Measurements from ENCODE around the gene AGXT2. TPM values are rescaled to one million over a fixed set of nuclear protein-coding genes. Genes with fewer than 3 reads are reported as not detected.
"Not testable (repeated sequence)": the region's sequence is repeated elsewhere in the genome, so short reads cannot be mapped to it uniquely, and the experiment has no call there.

Gene AGXT2
- total RNA-seq, 2 donors from 2014 or later = not detected

- Mint-ChIP-seq H3K9me3 (no peaks in the 10 kb centered on the region), H3K27me3 (peaks cover 35% of the 10 kb centered on the region)
These were observed 8.9 kb downstream of the AGXT2 start for GRCh38 chr5:35038891-35039290.

GRCh38 chr5:35036536-35036935 lies 11.2 kb downstream of the AGXT2 start:
- H3K9me3 Mint-ChIP-seq = no peaks in the 10 kb centered on the region
- no peaks in the 10 kb centered on the region for H3K36me3 Mint-ChIP-seq (ENCODE audit: low read depth)
- H3K4me1 Mint-ChIP-seq = no peaks in the 10 kb centered on the region
- no peak overlapping the region for H3K27ac Mint-ChIP-seq
- H3K27me3 Mint-ChIP-seq = peaks cover 39% of the 10 kb centered on the region
- ATAC-seq (replicated peaks) = no peak
- H3K4me3 Mint-ChIP-seq = no peak overlapping the region

More at GRCh38 chr5:35038891-35039290, 8.9 kb downstream of the AGXT2 start:
- ATAC-seq (replicated peaks) = no peak
- no peak overlapping the region for H3K4me3 Mint-ChIP-seq
- no peaks in the 10 kb centered on the region for H3K4me1 Mint-ChIP-seq
- no peaks in the 10 kb centered on the region for H3K36me3 Mint-ChIP-seq (ENCODE audit: low read depth)
- H3K27ac Mint-ChIP-seq = no peak overlapping the region

- peaks cover 36% of the 10 kb centered on the region for H3K27me3 Mint-ChIP-seq
- H3K27ac Mint-ChIP-seq; H3K4me3 Mint-ChIP-seq; H3K4me1 Mint-ChIP-seq; H3K36me3 Mint-ChIP-seq (ENCODE audit: low read depth); ATAC-seq (replicated peaks); H3K9me3 Mint-ChIP-seq: not testable (repeated sequence)
These were observed 11.8 kb downstream of the AGXT2 start for GRCh38 chr5:35035929-35036328.

GRCh38 chr5:35035271-35035670 lies 12.5 kb downstream of the AGXT2 start:
- no peaks in the 10 kb centered on the region for H3K4me1 Mint-ChIP-seq

GRCh38 chr5:35032356-35032755 lies 15.4 kb downstream of the AGXT2 start:
- peaks cover 28% of the 10 kb centered on the region for H3K27me3 Mint-ChIP-seq
- ATAC-seq (replicated peaks) = no peak
- H3K4me3 Mint-ChIP-seq = no peak overlapping the region
- H3K4me1 Mint-ChIP-seq = no peaks in the 10 kb centered on the region
- no peaks in the 10 kb centered on the region for H3K36me3 Mint-ChIP-seq (ENCODE audit: low read depth)
- H3K27ac Mint-ChIP-seq = no peak overlapping the region
- no peaks in the 10 kb centered on the region for H3K9me3 Mint-ChIP-seq

More at GRCh38 chr5:35035271-35035670, 12.5 kb downstream of the AGXT2 start:
- no peak for ATAC-seq (replicated peaks)
- H3K27ac Mint-ChIP-seq = no peak overlapping the region
- peaks cover 35% of the 10 kb centered on the region for H3K27me3 Mint-ChIP-seq
- no peaks in the 10 kb centered on the region for H3K9me3 Mint-ChIP-seq
- H3K36me3 Mint-ChIP-seq (ENCODE audit: low read depth) = no peaks in the 10 kb centered on the region
- no peak overlapping the region for H3K4me3 Mint-ChIP-seq

- Mint-ChIP-seq H3K4me1 (no peaks in the 10 kb centered on the region), H3K27ac (no peak overlapping the region), H3K9me3 (no peaks in the 10 kb centered on the region), H3K36me3 (ENCODE audit: low read depth) (no peaks in the 10 kb centered on the region), H3K4me3 (no peak overlapping the region), H3K27me3 (peaks cover 30% of the 10 kb centered on the region)
- no peak for ATAC-seq (replicated peaks)
These were observed 16.5 kb downstream of the AGXT2 start for GRCh38 chr5:35031276-35031675.

GRCh38 chr5:35030426-35031100 lies 17.2 kb downstream of the AGXT2 start:
- Mint-ChIP-seq H3K27me3 (peaks cover 29% of the 10 kb centered on the region), H3K36me3 (ENCODE audit: low read depth) (no peaks in the 10 kb centered on the region), H3K4me1 (no peaks in the 10 kb centered on the region), H3K27ac (no peak overlapping the region), H3K4me3 (no peak overlapping the region), H3K9me3 (no peaks in the 10 kb centered on the region)
- ATAC-seq (replicated peaks) = no peak

GRCh38 chr5:35029333-35029732 lies 18.4 kb downstream of the AGXT2 start:
- Mint-ChIP-seq H3K4me1 (no peaks in the 10 kb centered on the region), H3K4me3 (no peak overlapping the region), H3K9me3 (no peaks in the 10 kb centered on the region), H3K36me3 (ENCODE audit: low read depth) (no peaks in the 10 kb centered on the region), H3K27me3 (peaks cover 25% of the 10 kb centered on the region), H3K27ac (no peak overlapping the region)
- no peak for ATAC-seq (replicated peaks)

GRCh38 chr5:35026941-35027340 lies 20.8 kb downstream of the AGXT2 start:
- Mint-ChIP-seq H3K4me3 (no peak overlapping the region), H3K36me3 (ENCODE audit: low read depth) (no peaks in the 10 kb centered on the region), H3K27me3 (peaks cover 21% of the 10 kb centered on the region), H3K27ac (no peak overlapping the region), H3K9me3 (no peaks in the 10 kb centered on the region), H3K4me1 (no peaks in the 10 kb centered on the region)
- ATAC-seq (replicated peaks) = no peak

- no peak for ATAC-seq (replicated peaks)
- Mint-ChIP-seq H3K27me3 (peaks cover 21% of the 10 kb centered on the region), H3K27ac (no peak overlapping the region), H3K4me3 (no peak overlapping the region), H3K9me3 (no peaks in the 10 kb centered on the region), H3K36me3 (ENCODE audit: low read depth) (no peaks in the 10 kb centered on the region), H3K4me1 (no peaks in the 10 kb centered on the region)
These were observed 21.4 kb downstream of the AGXT2 start for GRCh38 chr5:35026280-35026840.

GRCh38 chr5:35024911-35025510 lies 22.7 kb downstream of the AGXT2 start:
- Mint-ChIP-seq H3K27ac (no peak overlapping the region), H3K4me3 (no peak overlapping the region), H3K4me1 (no peaks in the 10 kb centered on the region), H3K9me3 (no peaks in the 10 kb centered on the region), H3K27me3 (peaks cover 21% of the 10 kb centered on the region), H3K36me3 (ENCODE audit: low read depth) (no peaks in the 10 kb centered on the region)
- no peak for ATAC-seq (replicated peaks)

- H3K4me3 Mint-ChIP-seq = no peak overlapping the region
- no peak for ATAC-seq (replicated peaks)
- H3K36me3 Mint-ChIP-seq (ENCODE audit: low read depth) = no peaks in the 10 kb centered on the region
- no peaks in the 10 kb centered on the region for H3K4me1 Mint-ChIP-seq
- peaks cover 17% of the 10 kb centered on the region for H3K27me3 Mint-ChIP-seq
- H3K9me3 Mint-ChIP-seq = no peaks in the 10 kb centered on the region
- no peak overlapping the region for H3K27ac Mint-ChIP-seq
These were observed 24.2 kb downstream of the AGXT2 start for GRCh38 chr5:35023391-35024178.

- H3K27ac Mint-ChIP-seq = no peak overlapping the region
- no peaks in the 10 kb centered on the region for H3K9me3 Mint-ChIP-seq
- no peak overlapping the region for H3K4me3 Mint-ChIP-seq
- peaks cover 14% of the 10 kb centered on the region for H3K27me3 Mint-ChIP-seq
- no peaks in the 10 kb centered on the region for H3K36me3 Mint-ChIP-seq (ENCODE audit: low read depth)
- peak; percentile 74 for ATAC-seq (replicated peaks)
- peaks cover 4% of the 10 kb centered on the region for H3K4me1 Mint-ChIP-seq
These were observed 31.3 kb downstream of the AGXT2 start for GRCh38 chr5:35016174-35017051.

GRCh38 chr5:35015063-35015462 lies 32.7 kb downstream of the AGXT2 start:
- no peak for ATAC-seq (replicated peaks)
- Mint-ChIP-seq H3K27ac (no peak overlapping the region), H3K4me1 (peaks cover 4% of the 10 kb centered on the region), H3K9me3 (no peaks in the 10 kb centered on the region), H3K27me3 (peaks cover 15% of the 10 kb centered on the region), H3K4me3 (no peak overlapping the region), H3K36me3 (ENCODE audit: low read depth) (no peaks in the 10 kb centered on the region)

Measured in activated T-helper 17 cell treated with anti-CD3 and anti-CD28 coated beads, Interleukin-2, amount 50 U/mL, for 72 hours (primary cell).